HEK293 (cell line): ENCODE data around the gene NUP43.

Source experiments
- CTCF ChIA-PET: fragments of 350-600 bp; formaldehyde crosslinking; extraction: SDS; loops from one replicate; lab custom pipeline; 2021; ENCODE audit warnings: antibody characterized with exemption; lab: Yijun Ruan, JAX
- POLR2A ChIA-PET: fragments of 300-600 bp; formaldehyde crosslinking; extraction: SDS; loops from one replicate; lab custom pipeline; 2020; ENCODE audit warnings: antibody characterized with exemption, inconsistent platforms; lab: Yijun Ruan, JAX
- H3K27ac ChIP-seq: fragments of 200-500 bp; sonication (Bioruptor generic); 2 replicates; pipeline ENCODE4 v1.5.1; 2014; ENCODE audit warnings: low read depth, low read length, control low read depth, inconsistent platforms; ENCODE audit errors: extremely low read depth
- H3K36me3 ChIP-seq, 2 experiments: fragments of 200-500 bp in 1 of 2; sonication (Bioruptor generic) in 1 of 2; 1 replicate in 1 of 2; 2 replicates in 1 of 2; pipeline ENCODE4 v1.5.1; 2014 to 2017; ENCODE audit warnings: inconsistent platforms in 2 of 2, low read length in 2 of 2; ENCODE audit not compliant: control insufficient read depth in 2 of 2, insufficient read depth in 1 of 2
- H3K4me1 ChIP-seq: fragments of 200-500 bp; sonication (Bioruptor generic); 2 replicates; pipeline ENCODE4 v1.5.1; 2014; ENCODE audit warnings: mild to moderate bottlenecking, low read length, inconsistent platforms; ENCODE audit not compliant: control insufficient read depth, insufficient read depth
- H3K4me3 ChIP-seq: 2 replicates; pipeline ENCODE4 v1.5.1; 2011; ENCODE audit warnings: low read depth, mild to moderate bottlenecking, control low read depth, low read length, moderate library complexity
- H3K9me3 ChIP-seq: fragments of 200-500 bp; sonication (Bioruptor generic); 2 replicates; pipeline ENCODE4 v1.5.1; 2014; ENCODE audit warnings: low read depth, low read length, inconsistent platforms; ENCODE audit not compliant: control insufficient read depth, insufficient read depth
- GLI2 ChIP-seq: fragments of 450-650 bp; formaldehyde crosslinking; IDR thresholded peaks from 2 replicates; pipeline ENCODE4; 2017; ENCODE audit warnings: missing biosample characterization, missing genetic modification characterization, low read depth, borderline replicate concordance
- KLF9 ChIP-seq: fragments of 450-650 bp; formaldehyde crosslinking; IDR thresholded peaks from 2 replicates; pipeline ENCODE4 v1.5.1; 2016; ENCODE audit warnings: missing biosample characterization, missing genetic modification characterization, low read depth
- RBAK ChIP-seq: fragments of 450-650 bp; formaldehyde crosslinking; IDR thresholded peaks from 2 replicates; pipeline ENCODE4 v1.5.1; 2016; ENCODE audit warnings: missing biosample characterization, missing genetic modification characterization
- TCF7L2 ChIP-seq: IDR thresholded peaks from 2 replicates; pipeline ENCODE4 v1.6.1; 2011; ENCODE audit warnings: low read depth, mild to moderate bottlenecking, inconsistent platforms, low read length, moderate library complexity, borderline replicate concordance
- ZBTB11 ChIP-seq: fragments of 450-650 bp; formaldehyde crosslinking; conservative IDR thresholded peaks from 2 replicates; pipeline ENCODE4 v1.5.1; 2016; ENCODE audit warnings: low read depth, missing biosample characterization, missing genetic modification characterization
- ZFP41 ChIP-seq: fragments of 450-650 bp; formaldehyde crosslinking; IDR thresholded peaks from 2 replicates; pipeline ENCODE4 v1.5.1; 2016; ENCODE audit warnings: missing biosample characterization, missing genetic modification characterization, borderline replicate concordance
- ZNF121 ChIP-seq: fragments of 450-650 bp; formaldehyde crosslinking; IDR thresholded peaks from 2 replicates; pipeline ENCODE4 v1.5.1; 2016; ENCODE audit warnings: missing biosample characterization, missing genetic modification characterization
- ZNF155 ChIP-seq: fragments of 450-650 bp; formaldehyde crosslinking; IDR thresholded peaks from 2 replicates; pipeline ENCODE4 v1.5.1; 2016; ENCODE audit warnings: missing biosample characterization, missing genetic modification characterization
- ZNF2 ChIP-seq: fragments of 450-650 bp; formaldehyde crosslinking; IDR thresholded peaks from 2 replicates; pipeline ENCODE4 v1.5.1; 2016; ENCODE audit warnings: missing biosample characterization, missing genetic modification characterization
- ZNF26 ChIP-seq: fragments of 450-650 bp; formaldehyde crosslinking; IDR thresholded peaks from 2 replicates; pipeline ENCODE4 v1.5.1; 2016; ENCODE audit warnings: missing biosample characterization, missing genetic modification characterization
- ZNF266 ChIP-seq: fragments of 450-650 bp; formaldehyde crosslinking; IDR thresholded peaks from 2 replicates; pipeline ENCODE4 v1.5.1; 2016; ENCODE audit warnings: missing biosample characterization, missing genetic modification characterization, low read depth
- ZNF335 ChIP-seq: fragments of 450-650 bp; formaldehyde crosslinking; conservative IDR thresholded peaks from 2 replicates; pipeline ENCODE4 v1.5.1; 2016; ENCODE audit warnings: missing biosample characterization, missing genetic modification characterization
- ZNF341 ChIP-seq: fragments of 450-650 bp; formaldehyde crosslinking; IDR thresholded peaks from 2 replicates; pipeline ENCODE4; 2016; ENCODE audit warnings: low read depth, missing biosample characterization, missing genetic modification characterization
- ZNF473 ChIP-seq: fragments of 450-650 bp; formaldehyde crosslinking; IDR thresholded peaks from 2 replicates; pipeline ENCODE4 v1.5.1; 2017; ENCODE audit warnings: missing biosample characterization, missing genetic modification characterization
- ZNF501 ChIP-seq: fragments of 450-650 bp; formaldehyde crosslinking; IDR thresholded peaks from 2 replicates; pipeline ENCODE4 v1.5.1; 2016; ENCODE audit warnings: missing biosample characterization, missing genetic modification characterization
- ZNF558 ChIP-seq: fragments of 450-650 bp; formaldehyde crosslinking; IDR thresholded peaks from 2 replicates; pipeline ENCODE4 v1.5.1; 2016; ENCODE audit warnings: missing biosample characterization, missing genetic modification characterization
- ZNF639 ChIP-seq: fragments of 450-650 bp; formaldehyde crosslinking; IDR thresholded peaks from 2 replicates; pipeline ENCODE4 v1.5.1; 2016; ENCODE audit warnings: missing biosample characterization, missing genetic modification characterization
- ZNF645 ChIP-seq: fragments of 450-650 bp; formaldehyde crosslinking; IDR thresholded peaks from 2 replicates; pipeline ENCODE4; 2016; ENCODE audit warnings: missing biosample characterization, missing genetic modification characterization
- ZNF777 ChIP-seq: fragments of 450-650 bp; formaldehyde crosslinking; IDR thresholded peaks from 2 replicates; pipeline ENCODE4 v1.5.1; 2017; ENCODE audit warnings: missing biosample characterization, missing genetic modification characterization, borderline replicate concordance
- ZSCAN30 ChIP-seq: fragments of 450-650 bp; IDR thresholded peaks from 2 replicates; pipeline ENCODE4 v1.5.1; 2018; ENCODE audit warnings: missing biosample characterization, mild to moderate bottlenecking, missing genetic modification characterization, moderate library complexity

NUP43 gene

GRCh38 chr6:149728499-149729234 is 17.7 kb downstream of the NUP43 start:
- Histone ChIP-seq H3K36me3 (peaks cover 66 to 91% of the 10 kb centered on the region in 2 experiments), H3K9me3 (no peaks in the 10 kb centered on the region), H3K4me3 (no peak overlapping the region), H3K27ac (no peak overlapping the region), H3K4me1 (no peaks in the 10 kb centered on the region)
- ChIA-PET CTCF (no interaction called here), POLR2A (no interaction called here)
- TF ChIP-seq ZNF501 (no peak), ZNF121 (tag by site-specific recombination) (0 out of 2 replicates have a peak, but pooled peaks have one; percentile 42)

- Histone ChIP-seq H3K4me3 (no peak overlapping the region), H3K36me3 (peaks cover 61 to 91% of the 10 kb centered on the region in 2 experiments), H3K9me3 (no peaks in the 10 kb centered on the region), H3K27ac (no peak overlapping the region), H3K4me1 (no peaks in the 10 kb centered on the region)
- CTCF ChIA-PET, result interaction anchor here (1.0 kb wide), 1 partner anchor 183 kb away, joined by 3 read pairs; no protein-coding TSS in a partner anchor
- TF ChIP-seq ZNF645 (tag by site-specific recombination) (no peak), ZNF473 (tag by site-specific recombination) (no peak), ZNF2 (tag by site-specific recombination) (no peak), ZSCAN30 (tag by site-specific recombination) (no peak), ZNF558 (tag by site-specific recombination) (no peak), ZNF121 (tag by site-specific recombination) (no peak), ZNF266 (no peak), GLI2 (tag by site-specific recombination) (no peak), RBAK (tag by site-specific recombination) (no peak), ZNF335 (tag by site-specific recombination) (no peak), ZBTB11 (tag by site-specific recombination) (no peak), TCF7L2 (no peak)
- POLR2A ChIA-PET, result interaction anchor here (0.7 kb wide), 1 partner anchor 23 kb away, joined by 3 read pairs; no protein-coding TSS in a partner anchor
Observed at GRCh38 chr6:149727793-149728498, 18.4 kb downstream of the NUP43 start.

- CTCF ChIA-PET, result interaction anchor here (0.9 to 1.0 kb wide), 2 partner anchors 27 to 111 kb away, joined by 3 read pairs; no protein-coding TSS in a partner anchor
- POLR2A ChIA-PET, result interaction anchor here (0.6 to 1.6 kb wide), 2 partner anchors 8 to 122 kb away, joined by 3 to 8 read pairs; partner anchors contain the start of gene LATS1
- Histone ChIP-seq H3K27ac (no peak overlapping the region), H3K9me3 (no peaks in the 10 kb centered on the region), H3K4me1 (no peaks in the 10 kb centered on the region), H3K36me3 (peaks cover 42 to 75% of the 10 kb centered on the region in 2 experiments), H3K4me3 (no peak overlapping the region)
- TF ChIP-seq ZNF777 (tag by site-specific recombination), result no peak
- no peak for TF ChIP-seq ZNF639 (tag by site-specific recombination)
- no peak for TF ChIP-seq KLF9 (tag by site-specific recombination)
- no peak for TF ChIP-seq ZNF341 (tag by site-specific recombination)
- no peak for TF ChIP-seq ZFP41
- no peak for TF ChIP-seq ZNF26 (tag by site-specific recombination)
- no peak for TF ChIP-seq GLI2 (tag by site-specific recombination)
- no peak for TF ChIP-seq ZNF155 (tag by site-specific recombination)
Observed at GRCh38 chr6:149725785-149726184, 20.5 kb downstream of the NUP43 start.
